RWPE2 (cell line): Measurements from ENCODE around the gene ERN2.

Source experiments
- ATAC-seq: fragments of 200-7000 bp; cut with Tn5 transposase; 3 replicates; pipeline ENCODE4 v1.9.1; 2021; ENCODE audit warnings: low read depth
- DNase-seq: peaks from one replicate; pipeline ENCODE4 v3.0.0-alpha.2; 2020; ENCODE audit warnings: low spot score
- H3K27ac ChIP-seq: fragments of 450-650 bp; 2 replicates; pipeline ENCODE4 v1.5.1; 2017; ENCODE audit warnings: mild to moderate bottlenecking; ENCODE audit not compliant: poor library complexity, severe bottlenecking
- H3K27me3 ChIP-seq: fragments of 250-450 bp; sonication (Bioruptor Pico); 2 replicates; pipeline ENCODE4 v1.5.1; 2021; ENCODE audit warnings: mild to moderate bottlenecking, moderate library complexity; ENCODE audit not compliant: insufficient read depth, poor library complexity, severe bottlenecking
- H3K36me3 ChIP-seq: fragments of 250-450 bp; sonication (Bioruptor Pico); 2 replicates; pipeline ENCODE4 v1.5.1; 2020; ENCODE audit warnings: low read depth, mild to moderate bottlenecking, moderate library complexity
- H3K4me1 ChIP-seq: fragments of 250-450 bp; sonication (Bioruptor Pico); 2 replicates; pipeline ENCODE4 v1.5.1; 2021; ENCODE audit warnings: mild to moderate bottlenecking, moderate library complexity; ENCODE audit not compliant: insufficient read depth, poor library complexity, severe bottlenecking
- H3K4me3 ChIP-seq: fragments of 250-450 bp; sonication (Bioruptor Pico); 2 replicates; pipeline ENCODE4 v1.5.1; 2021; ENCODE audit warnings: mild to moderate bottlenecking, moderate library complexity; ENCODE audit not compliant: severe bottlenecking
- H3K9me3 ChIP-seq: fragments of 250-450 bp; sonication (Bioruptor Pico); 2 replicates; pipeline ENCODE4 v1.5.1; 2021; ENCODE audit warnings: mild to moderate bottlenecking, moderate library complexity; ENCODE audit not compliant: severe bottlenecking
- CTCF ChIP-seq: fragments of 450-650 bp; IDR thresholded peaks from one replicate; pipeline ENCODE4 v1.5.1; 2017; ENCODE audit warnings: mild to moderate bottlenecking, moderate library complexity; ENCODE audit not compliant: poor library complexity, severe bottlenecking

ERN2 gene

DNA sequence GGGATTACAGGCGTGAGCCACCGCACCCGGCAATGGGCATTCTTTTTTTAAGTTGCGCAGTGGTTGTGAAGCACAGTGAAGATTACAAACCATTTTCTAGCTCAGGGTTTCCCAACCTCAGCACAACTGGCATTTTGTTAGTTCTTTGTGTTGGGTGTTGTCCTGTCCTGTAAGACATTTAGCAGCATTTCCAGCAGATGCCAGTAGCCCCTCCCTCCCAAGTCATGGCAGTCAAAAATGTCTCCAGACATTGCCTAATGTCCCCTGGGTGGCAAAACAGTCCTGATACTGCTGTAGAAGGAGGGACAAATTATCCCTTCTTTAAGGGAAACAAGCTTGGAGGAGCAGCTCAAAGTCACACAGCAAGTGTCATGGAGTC, 18.8 kb downstream of the ERN2 start:
- H3K27ac ChIP-seq = no peak overlapping the region
- ATAC-seq = no peak
- no peak for TF ChIP-seq CTCF
- no peaks in the 10 kb centered on the region for H3K9me3 ChIP-seq
- no peaks in the 10 kb centered on the region for H3K4me1 ChIP-seq
- H3K4me3 ChIP-seq = no peak overlapping the region
- no peak for DNase-seq
- H3K27me3 ChIP-seq = no peaks in the 10 kb centered on the region
- peaks cover 18% of the 10 kb centered on the region for H3K36me3 ChIP-seq

- ATAC-seq (peak; percentile 10; the same call in 2 of the 3 replicates), DNase-seq (no peak)
- Histone ChIP-seq H3K4me1 (no peaks in the 10 kb centered on the region), H3K36me3 (peaks cover 37% of the 10 kb centered on the region), H3K4me3 (no peak overlapping the region), H3K27ac (no peak overlapping the region), H3K9me3 (no peaks in the 10 kb centered on the region), H3K27me3 (no peaks in the 10 kb centered on the region)
- no peak for TF ChIP-seq CTCF
Observed at GRCh38 chr16:23692190-23692837, 20.7 kb downstream of the ERN2 start.

DNA sequence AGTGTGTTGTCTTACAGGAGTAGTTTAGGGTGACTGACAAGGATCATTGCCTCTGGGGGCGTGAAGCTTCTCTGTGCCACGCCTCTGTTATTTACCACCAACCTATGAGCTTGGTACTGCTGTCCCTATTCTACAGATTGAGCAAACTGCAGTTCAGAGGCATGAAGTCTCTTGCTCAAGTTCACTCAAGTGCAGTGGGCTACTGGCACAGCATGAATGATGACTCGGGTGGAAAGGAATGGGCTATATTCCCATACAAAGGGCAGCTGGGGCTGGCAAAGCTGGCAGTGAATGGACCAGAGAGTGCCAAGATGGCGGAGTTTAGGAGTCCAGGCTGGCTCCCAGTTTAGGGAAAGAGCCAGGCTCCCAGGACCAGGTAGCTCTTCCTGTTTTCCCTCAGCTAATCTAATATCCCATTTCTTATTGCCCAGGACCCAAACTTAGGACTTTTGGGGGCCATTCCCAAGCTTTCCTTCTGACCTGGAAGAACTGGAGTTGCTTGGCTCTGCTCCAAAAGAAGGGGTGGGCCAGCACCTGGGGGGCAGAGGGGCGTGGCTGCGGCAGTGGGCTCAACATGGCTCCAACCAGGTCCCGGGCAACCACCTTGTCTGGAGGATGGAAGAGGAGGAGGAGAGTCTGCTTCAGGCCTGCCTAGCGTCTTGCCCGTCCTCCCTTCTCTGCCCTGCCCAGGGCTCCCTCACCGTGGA, 21.4 kb downstream of the ERN2 start:
- H3K36me3 ChIP-seq = peaks cover 44% of the 10 kb centered on the region

GRCh38 chr16:23690771-23691482, 22.1 kb downstream of the ERN2 start:
- no peaks in the 10 kb centered on the region for H3K27me3 ChIP-seq
- DNase-seq (no peak), ATAC-seq (no peak; the same call in 2 of the 3 replicates)
- no peaks in the 10 kb centered on the region for H3K9me3 ChIP-seq
- no peaks in the 10 kb centered on the region for H3K4me1 ChIP-seq
- TF ChIP-seq CTCF = no peak
- no peak overlapping the region for H3K27ac ChIP-seq
- H3K4me3 ChIP-seq = no peak overlapping the region
- peaks cover 51% of the 10 kb centered on the region for H3K36me3 ChIP-seq

More for the DNA sequence above, 21.4 kb downstream of the ERN2 start:
- DNase-seq = no peak
- H3K4me3 ChIP-seq = no peak overlapping the region
- ATAC-seq = peak; percentile 39
- H3K27me3 ChIP-seq = no peaks in the 10 kb centered on the region
- no peak for TF ChIP-seq CTCF
- H3K4me1 ChIP-seq = no peaks in the 10 kb centered on the region
- no peak overlapping the region for H3K27ac ChIP-seq
- no peaks in the 10 kb centered on the region for H3K9me3 ChIP-seq
